ENCODE data around the gene HOXA5. TPM values are rescaled to one million over a fixed set of nuclear protein-coding genes. Genes with fewer than 3 reads are reported as not detected.

HOXA5 gene
- total RNA-seq, 1 experiment from 2014 or later, result 6.7 TPM

DNA sequence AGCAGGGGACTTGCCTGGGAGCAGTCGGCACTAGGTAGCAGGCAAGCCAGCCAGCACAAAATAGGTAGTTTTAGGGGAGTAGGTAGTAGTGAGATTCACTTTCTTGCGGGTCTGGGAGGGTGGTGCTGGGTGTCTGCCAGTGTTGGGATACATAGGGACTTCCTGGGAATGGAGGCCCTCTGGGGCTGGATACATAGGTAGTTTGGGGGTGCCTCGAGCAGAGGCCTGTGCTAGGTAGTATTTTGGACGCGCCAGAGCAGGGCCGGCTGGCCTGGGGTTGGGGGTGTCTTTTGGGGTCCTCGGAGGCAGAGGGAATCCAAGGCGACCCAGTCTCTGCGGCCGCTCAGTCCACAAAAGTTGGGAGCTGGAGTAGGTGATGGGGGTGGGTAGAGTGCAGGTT lies 10.9 kb upstream of the HOXA5 start (continued):
- TF ChIP-seq, protein P1, sequence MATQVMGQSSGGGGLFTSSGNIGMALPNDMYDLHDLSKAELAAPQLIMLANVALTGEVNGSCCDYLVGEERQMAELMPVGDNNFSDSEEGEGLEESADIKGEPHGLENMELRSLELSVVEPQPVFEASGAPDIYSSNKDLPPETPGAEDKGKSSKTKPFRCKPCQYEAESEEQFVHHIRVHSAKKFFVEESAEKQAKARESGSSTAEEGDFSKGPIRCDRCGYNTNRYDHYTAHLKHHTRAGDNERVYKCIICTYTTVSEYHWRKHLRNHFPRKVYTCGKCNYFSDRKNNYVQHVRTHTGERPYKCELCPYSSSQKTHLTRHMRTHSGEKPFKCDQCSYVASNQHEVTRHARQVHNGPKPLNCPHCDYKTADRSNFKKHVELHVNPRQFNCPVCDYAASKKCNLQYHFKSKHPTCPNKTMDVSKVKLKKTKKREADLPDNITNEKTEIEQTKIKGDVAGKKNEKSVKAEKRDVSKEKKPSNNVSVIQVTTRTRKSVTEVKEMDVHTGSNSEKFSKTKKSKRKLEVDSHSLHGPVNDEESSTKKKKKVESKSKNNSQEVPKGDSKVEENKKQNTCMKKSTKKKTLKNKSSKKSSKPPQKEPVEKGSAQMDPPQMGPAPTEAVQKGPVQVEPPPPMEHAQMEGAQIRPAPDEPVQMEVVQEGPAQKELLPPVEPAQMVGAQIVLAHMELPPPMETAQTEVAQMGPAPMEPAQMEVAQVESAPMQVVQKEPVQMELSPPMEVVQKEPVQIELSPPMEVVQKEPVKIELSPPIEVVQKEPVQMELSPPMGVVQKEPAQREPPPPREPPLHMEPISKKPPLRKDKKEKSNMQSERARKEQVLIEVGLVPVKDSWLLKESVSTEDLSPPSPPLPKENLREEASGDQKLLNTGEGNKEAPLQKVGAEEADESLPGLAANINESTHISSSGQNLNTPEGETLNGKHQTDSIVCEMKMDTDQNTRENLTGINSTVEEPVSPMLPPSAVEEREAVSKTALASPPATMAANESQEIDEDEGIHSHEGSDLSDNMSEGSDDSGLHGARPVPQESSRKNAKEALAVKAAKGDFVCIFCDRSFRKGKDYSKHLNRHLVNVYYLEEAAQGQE (IDR thresholded peaks at IDR 0.05; ENCODE audit: low read depth), result no peak
- no peak for TF ChIP-seq CEBPB (IDR thresholded peaks at IDR 0.05; ENCODE audit: low read depth)
- no peak for TF ChIP-seq SRF (IDR thresholded peaks at IDR 0.05; ENCODE audit: low read depth)
- TF ChIP-seq TCF7L2 (IDR thresholded peaks at IDR 0.05; ENCODE audit: borderline replicate concordance, extremely low read depth, insufficient read depth, insufficient read length), result no peak
- no peak for TF ChIP-seq FOSL1 (IDR thresholded peaks at IDR 0.05; ENCODE audit: low read depth)
- TF ChIP-seq EZH2phosphoT487 (IDR thresholded peaks at IDR 0.05; ENCODE audit: borderline replicate concordance), result no peak
- no peak for TF ChIP-seq JUND (IDR thresholded peaks at IDR 0.05)
- no peak for TF ChIP-seq SIN3A (IDR thresholded peaks at IDR 0.05; ENCODE audit: low read depth)

DNA sequence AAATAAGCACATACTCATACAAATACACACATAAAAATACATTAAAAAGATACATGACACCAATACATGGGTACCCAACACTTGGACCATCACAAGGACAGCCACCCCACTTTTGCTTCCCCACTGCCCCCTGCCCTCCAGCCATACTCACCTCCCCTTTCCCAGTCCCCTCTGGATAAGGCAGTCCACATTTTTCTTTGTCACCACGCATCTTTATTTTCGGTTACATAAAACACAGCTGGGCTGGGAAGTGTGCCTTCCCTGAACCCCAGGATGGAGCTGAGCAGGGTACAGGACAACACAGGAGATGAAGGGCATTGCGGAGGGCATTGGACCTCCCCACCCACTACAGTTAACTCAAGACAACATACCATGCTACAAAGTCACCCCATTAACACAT lies 10.0 kb upstream of the HOXA5 start:
- H3K27ac ChIP-seq (ENCODE audit: low read depth, low read length), result no peak overlapping the region
- intact Hi-C loops (cut with micrococcal nuclease), result loop anchor here (5.0 kb wide), 1 partner anchor 301 kb away; no protein-coding TSS in a partner anchor
- ATAC-seq, result no peak
- no peak for DNase-seq (ENCODE audit: low read depth, low spot score)
- H3K36me3 ChIP-seq (ENCODE audit: control insufficient read depth in 1 of 2, insufficient read depth in 2 of 2, low read length in 2 of 2), result no peaks in the 10 kb centered on the region
- TF ChIP-seq EGR1 (IDR thresholded peaks at IDR 0.05; ENCODE audit: low read depth) (no peak), JUND (IDR thresholded peaks at IDR 0.05) (no peak), POLR2A (IDR thresholded peaks at IDR 0.05; ENCODE audit: borderline replicate concordance, extremely low read depth, insufficient read depth, insufficient read length) (no peak), EZH2phosphoT487 (IDR thresholded peaks at IDR 0.05; ENCODE audit: borderline replicate concordance) (no peak), ELF1 (IDR thresholded peaks at IDR 0.05; ENCODE audit: borderline replicate concordance, low read depth) (no peak), CEBPB (IDR thresholded peaks at IDR 0.05; ENCODE audit: low read depth) (no peak), SIN3A (IDR thresholded peaks at IDR 0.05; ENCODE audit: low read depth) (no peak), CBX3 (IDR thresholded peaks at IDR 0.05; ENCODE audit: low read depth) (no peak), EZH2 (IDR thresholded peaks at IDR 0.05) (no peak)
- TF ChIP-seq, protein P1 (IDR thresholded peaks at IDR 0.05; ENCODE audit: low read depth), result no peak
- TF ChIP-seq, protein P2, sequence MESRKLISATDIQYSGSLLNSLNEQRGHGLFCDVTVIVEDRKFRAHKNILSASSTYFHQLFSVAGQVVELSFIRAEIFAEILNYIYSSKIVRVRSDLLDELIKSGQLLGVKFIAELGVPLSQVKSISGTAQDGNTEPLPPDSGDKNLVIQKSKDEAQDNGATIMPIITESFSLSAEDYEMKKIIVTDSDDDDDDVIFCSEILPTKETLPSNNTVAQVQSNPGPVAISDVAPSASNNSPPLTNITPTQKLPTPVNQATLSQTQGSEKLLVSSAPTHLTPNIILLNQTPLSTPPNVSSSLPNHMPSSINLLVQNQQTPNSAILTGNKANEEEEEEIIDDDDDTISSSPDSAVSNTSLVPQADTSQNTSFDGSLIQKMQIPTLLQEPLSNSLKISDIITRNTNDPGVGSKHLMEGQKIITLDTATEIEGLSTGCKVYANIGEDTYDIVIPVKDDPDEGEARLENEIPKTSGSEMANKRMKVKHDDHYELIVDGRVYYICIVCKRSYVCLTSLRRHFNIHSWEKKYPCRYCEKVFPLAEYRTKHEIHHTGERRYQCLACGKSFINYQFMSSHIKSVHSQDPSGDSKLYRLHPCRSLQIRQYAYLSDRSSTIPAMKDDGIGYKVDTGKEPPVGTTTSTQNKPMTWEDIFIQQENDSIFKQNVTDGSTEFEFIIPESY (IDR thresholded peaks at IDR 0.05; ENCODE audit: extremely low read depth, insufficient replicate concordance, low read length), result no peak
- no peak overlapping the region for H3K4me3 ChIP-seq (replicated peaks in 1 of 2; ENCODE audit: low read depth in 1 of 2, low read length in 2 of 2)
- ChIA-PET POLR2A (no interaction called here), CTCF (interaction anchor here (1.6 kb wide), 1 partner anchor 9 kb away, joined by 6 read pairs; no protein-coding TSS in a partner anchor), RAD21 (ENCODE audit: low non-redundant PET in 1 of 2, low total read pairs in 2 of 2, uncharacterized antibody in 2 of 2, unreplicated experiment in 2 of 2) (no interaction called here)
- no peaks in the 10 kb centered on the region for H3K27me3 ChIP-seq (ENCODE audit: insufficient read depth, low read length)
- peaks cover 44% of the 10 kb centered on the region for H3K79me2 ChIP-seq (ENCODE audit: insufficient read depth, low read length)
- H4K20me1 ChIP-seq (ENCODE audit: insufficient read depth), result no peaks in the 10 kb centered on the region
- BruUV-seq (replicated peaks), result no TSS peak
- no peaks in the 10 kb centered on the region for H3K9me2 ChIP-seq (ENCODE audit: insufficient read depth)
- H3K4me2 ChIP-seq (ENCODE audit: low read length), result no peak overlapping the region; the same call in 1 of the 2 replicates
- H3K4me1 ChIP-seq (ENCODE audit: control insufficient read depth in 1 of 2, insufficient read depth in 2 of 2, low read length in 2 of 2), result peaks cover 23 to 66% of the 10 kb centered on the region in 2 experiments
- H3K9ac ChIP-seq (ENCODE audit: low read length), result no peak overlapping the region
- no peaks in the 10 kb centered on the region for H3K9me3 ChIP-seq (ENCODE audit: control insufficient read depth in 1 of 2, insufficient read depth in 1 of 2, low read depth in 1 of 2, low read length in 2 of 2)
- no peak overlapping the region for H2AFZ ChIP-seq (ENCODE audit: low read depth, low read length, poor library complexity, severe bottlenecking)
